ENCODE results near the gene CLCN3.
A peak's percentile ranks its signal among the peaks of the same experiment; 100 is the strongest.

The CLCN3 gene

GRCh38 chr4:169615467-169616106, 4.8 kb upstream of the CLCN3 start:
- Mint-ChIP-seq H3K27me3 (ENCODE audit: low read depth) (no peaks in the 10 kb centered on the region), H3K27ac (peak overlapping the region in 1 of 3 experiments; percentile 15), H3K36me3 (ENCODE audit: low read depth) (no peaks in the 10 kb centered on the region), H3K4me1 (peaks cover 14% of the 10 kb centered on the region), H3K4me3 (no peak overlapping the region), H3K9me3 (no peaks in the 10 kb centered on the region)
- TF ChIP-seq, protein P1, sequence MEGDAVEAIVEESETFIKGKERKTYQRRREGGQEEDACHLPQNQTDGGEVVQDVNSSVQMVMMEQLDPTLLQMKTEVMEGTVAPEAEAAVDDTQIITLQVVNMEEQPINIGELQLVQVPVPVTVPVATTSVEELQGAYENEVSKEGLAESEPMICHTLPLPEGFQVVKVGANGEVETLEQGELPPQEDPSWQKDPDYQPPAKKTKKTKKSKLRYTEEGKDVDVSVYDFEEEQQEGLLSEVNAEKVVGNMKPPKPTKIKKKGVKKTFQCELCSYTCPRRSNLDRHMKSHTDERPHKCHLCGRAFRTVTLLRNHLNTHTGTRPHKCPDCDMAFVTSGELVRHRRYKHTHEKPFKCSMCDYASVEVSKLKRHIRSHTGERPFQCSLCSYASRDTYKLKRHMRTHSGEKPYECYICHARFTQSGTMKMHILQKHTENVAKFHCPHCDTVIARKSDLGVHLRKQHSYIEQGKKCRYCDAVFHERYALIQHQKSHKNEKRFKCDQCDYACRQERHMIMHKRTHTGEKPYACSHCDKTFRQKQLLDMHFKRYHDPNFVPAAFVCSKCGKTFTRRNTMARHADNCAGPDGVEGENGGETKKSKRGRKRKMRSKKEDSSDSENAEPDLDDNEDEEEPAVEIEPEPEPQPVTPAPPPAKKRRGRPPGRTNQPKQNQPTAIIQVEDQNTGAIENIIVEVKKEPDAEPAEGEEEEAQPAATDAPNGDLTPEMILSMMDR (IDR thresholded peaks at IDR 0.05; ENCODE audit: unreplicated experiment in 3 of 3), result no peak

DNA sequence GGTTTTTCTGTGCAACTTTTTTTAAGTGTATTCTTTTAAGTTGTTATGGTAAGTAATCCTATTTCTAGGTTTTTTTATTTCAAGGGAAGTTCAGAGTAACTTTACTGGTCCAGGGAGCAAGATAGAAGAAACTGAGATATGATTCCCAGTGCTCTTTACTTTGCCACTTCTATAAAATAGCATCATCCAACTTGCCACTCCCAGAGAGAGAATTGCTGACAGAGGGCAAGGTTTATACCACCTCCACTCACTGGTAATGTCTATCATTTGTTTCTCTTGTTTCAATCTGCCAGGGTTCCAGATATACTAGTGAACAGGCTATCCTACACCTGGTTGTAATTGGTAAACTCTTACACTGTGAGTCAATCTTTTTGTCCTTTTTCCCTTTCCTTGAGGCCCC, 3.5 kb upstream of the CLCN3 start:
- H3K9me3 Mint-ChIP-seq, result no peaks in the 10 kb centered on the region
- H3K27me3 Mint-ChIP-seq (ENCODE audit: low read depth), result no peaks in the 10 kb centered on the region
- peak overlapping the region in 2 of 3 experiments; percentile 36 to 40 for H3K4me3 Mint-ChIP-seq
- H3K36me3 Mint-ChIP-seq (ENCODE audit: low read depth), result no peaks in the 10 kb centered on the region
- no peak overlapping the region for H3K27ac Mint-ChIP-seq
- H3K4me1 Mint-ChIP-seq, result peaks cover 7% of the 10 kb centered on the region
- TF ChIP-seq, protein P1 (IDR thresholded peaks at IDR 0.05; ENCODE audit: unreplicated experiment in 3 of 3), result no peak

DNA sequence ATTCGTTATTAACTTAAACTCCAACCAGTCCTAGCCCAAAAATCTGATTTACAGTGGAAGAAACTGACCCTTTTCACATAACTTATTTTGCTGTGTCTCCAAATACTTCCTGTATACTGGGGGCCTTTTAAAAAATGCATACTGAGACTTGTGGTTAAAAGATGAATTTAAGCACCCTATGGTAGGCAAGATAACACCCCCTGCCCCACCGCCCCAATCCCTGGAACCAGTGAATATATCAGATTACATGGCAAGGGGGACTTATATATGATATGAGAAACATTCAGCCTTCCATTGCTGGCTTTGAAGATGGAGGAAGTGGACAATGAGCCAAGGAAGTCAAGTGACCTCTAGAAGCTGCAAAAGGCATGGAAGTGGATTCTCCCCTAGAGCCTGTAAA, 3.1 kb upstream of the CLCN3 start:
- H3K27me3 Mint-ChIP-seq (ENCODE audit: low read depth), result no peaks in the 10 kb centered on the region
- no peaks in the 10 kb centered on the region for H3K9me3 Mint-ChIP-seq
- H3K27ac Mint-ChIP-seq, result no peak overlapping the region
- H3K36me3 Mint-ChIP-seq (ENCODE audit: low read depth), result no peaks in the 10 kb centered on the region
- peaks cover 9% of the 10 kb centered on the region for H3K4me1 Mint-ChIP-seq
- TF ChIP-seq, protein P1 (IDR thresholded peaks at IDR 0.05; ENCODE audit: unreplicated experiment in 3 of 3), result no peak
- H3K4me3 Mint-ChIP-seq, result peak overlapping the region; percentile 6 to 20 (median 7)

DNA sequence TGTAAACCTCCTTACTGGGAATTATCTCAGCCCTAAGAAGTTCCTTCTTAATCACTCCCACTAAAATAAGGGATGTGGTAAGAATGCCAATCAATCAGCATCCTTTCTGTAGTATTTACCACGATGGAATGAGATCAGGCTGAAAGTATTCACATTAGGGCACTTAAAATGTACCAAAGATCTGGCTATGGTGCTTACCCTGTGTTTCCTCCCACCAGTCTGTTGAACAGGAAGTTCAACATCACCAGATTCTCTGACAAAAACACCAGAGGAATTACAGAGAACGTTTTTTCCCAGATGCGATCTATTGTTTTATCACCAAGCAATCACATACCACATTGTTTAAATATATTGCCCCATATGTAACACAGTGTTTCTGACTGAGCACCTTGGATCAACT, 2.1 kb upstream of the CLCN3 start:
- Mint-ChIP-seq H3K27me3 (ENCODE audit: low read depth) (no peaks in the 10 kb centered on the region), H3K4me3 (peak overlapping the region; percentile 91 to 99 (median 98)), H3K9me3 (no peaks in the 10 kb centered on the region), H3K36me3 (ENCODE audit: low read depth) (no peaks in the 10 kb centered on the region), H3K4me1 (peaks cover 18% of the 10 kb centered on the region), H3K27ac (peak overlapping the region; percentile 60 to 98 (median 97))
- TF ChIP-seq, protein P1 (IDR thresholded peaks at IDR 0.05; ENCODE audit: unreplicated experiment in 3 of 3), result no peak

GRCh38 chr4:169618986-169619385, 1.4 kb upstream of the CLCN3 start:
- Mint-ChIP-seq H3K4me3 (peak overlapping the region; percentile 91 to 99 (median 98)), H3K4me1 (peaks cover 23% of the 10 kb centered on the region), H3K27ac (peak overlapping the region; percentile 97 to 99 (median 98)), H3K27me3 (ENCODE audit: low read depth) (no peaks in the 10 kb centered on the region), H3K36me3 (ENCODE audit: low read depth) (no peaks in the 10 kb centered on the region), H3K9me3 (no peaks in the 10 kb centered on the region)
- TF ChIP-seq, protein P1 (IDR thresholded peaks at IDR 0.05; ENCODE audit: unreplicated experiment in 3 of 3), result no peak

DNA sequence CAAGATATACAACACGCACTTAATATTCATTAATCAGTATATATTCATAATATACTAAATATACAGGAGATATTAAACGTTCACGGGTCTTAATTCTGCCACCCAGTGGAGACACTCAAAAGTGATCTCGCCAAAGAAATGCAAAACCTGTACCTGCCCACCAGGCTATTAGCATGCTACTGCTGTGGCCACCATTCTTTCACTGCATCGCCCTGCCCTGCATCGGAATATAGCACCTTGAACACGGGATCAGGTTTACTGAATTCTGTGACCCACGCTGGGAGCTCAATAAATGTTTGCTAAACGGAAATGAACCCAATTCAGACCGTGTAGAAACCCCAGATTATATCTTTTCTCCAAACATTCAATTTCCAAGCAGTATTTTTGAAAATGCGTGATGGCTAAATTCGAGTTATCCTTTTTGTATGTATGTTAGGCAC, 840 bp upstream of the CLCN3 start:
- peak overlapping the region; percentile 97 to 99 (median 98) for H3K27ac Mint-ChIP-seq
- H3K4me3 Mint-ChIP-seq, result peak overlapping the region; percentile 91 to 99 (median 98)
- TF ChIP-seq, protein P1 (IDR thresholded peaks at IDR 0.05; ENCODE audit: unreplicated experiment in 3 of 3), result peak; percentile 60 to 64 (median 61)
- H3K36me3 Mint-ChIP-seq (ENCODE audit: low read depth), result no peaks in the 10 kb centered on the region
- H3K4me1 Mint-ChIP-seq, result peaks cover 23% of the 10 kb centered on the region
- no peaks in the 10 kb centered on the region for H3K27me3 Mint-ChIP-seq (ENCODE audit: low read depth)
- H3K9me3 Mint-ChIP-seq, result no peaks in the 10 kb centered on the region

Data from nephron (organoid).